Stimulated activated CD8-positive, alpha-beta memory T cell treated with anti-CD3 and anti-CD28 coated beads, Interleukin-4, amount 100 ng/mL, for 48 hours (primary cell): ENCODE data around the gene SARM1.
"Not testable (repeated sequence)": the region's sequence is repeated elsewhere in the genome, so short reads cannot be mapped to it uniquely, and the experiment has no call there.

Experiments used
- DNase-seq: peaks from one replicate; pipeline ENCODE4 v3.0.0-alpha.2; 2020

The SARM1 gene

DNA sequence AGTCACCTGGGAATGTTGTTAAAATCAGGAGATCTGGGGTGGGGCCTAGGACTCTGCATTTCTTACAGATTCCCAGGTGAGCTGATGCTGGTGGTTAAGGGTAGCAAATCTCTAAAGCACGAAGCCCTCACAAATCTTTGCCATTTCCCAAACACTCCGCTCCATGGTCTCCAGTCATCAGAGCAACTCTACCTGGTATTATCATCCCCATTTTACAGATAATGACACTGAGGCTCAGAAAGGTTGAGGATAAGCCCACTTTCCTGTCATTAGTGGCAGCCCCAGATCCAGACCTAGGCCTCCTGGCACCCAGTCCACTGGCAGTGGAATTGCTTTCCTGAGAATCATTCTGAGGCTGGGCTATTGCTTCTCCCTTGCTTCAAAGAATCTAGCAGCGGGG is 25.8 kb downstream of the SARM1 start:
- DNase-seq, result no peak

DNA sequence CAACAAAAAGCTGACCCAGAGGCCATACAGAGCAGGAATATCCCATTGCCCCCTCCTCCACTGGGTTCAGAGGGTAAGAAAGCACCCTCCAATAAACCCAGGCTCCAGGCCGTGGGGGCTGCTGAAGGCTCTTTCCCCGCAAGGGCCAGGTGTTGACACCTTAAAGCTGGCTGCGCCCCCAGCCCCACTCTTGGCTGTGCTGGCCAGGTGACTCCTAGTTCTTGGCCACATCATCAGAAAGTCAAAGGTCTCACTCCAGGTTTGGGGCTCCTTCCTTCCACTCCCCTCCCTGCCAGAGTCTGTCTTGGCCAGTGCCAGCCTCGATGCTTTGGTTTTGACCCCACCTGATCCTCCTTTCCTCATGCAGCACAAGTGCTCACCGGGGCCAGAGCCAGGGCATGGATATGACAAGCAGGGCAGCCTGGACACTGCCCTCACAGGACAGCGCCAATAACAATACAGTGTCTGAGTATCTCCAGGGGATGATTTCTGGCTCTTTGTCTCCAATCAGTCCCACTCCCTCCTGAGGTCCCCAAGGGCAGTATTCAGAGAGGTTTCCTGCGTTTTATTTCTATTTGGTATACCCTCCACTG is 26.3 kb downstream of the SARM1 start:
- no peak for DNase-seq

DNA sequence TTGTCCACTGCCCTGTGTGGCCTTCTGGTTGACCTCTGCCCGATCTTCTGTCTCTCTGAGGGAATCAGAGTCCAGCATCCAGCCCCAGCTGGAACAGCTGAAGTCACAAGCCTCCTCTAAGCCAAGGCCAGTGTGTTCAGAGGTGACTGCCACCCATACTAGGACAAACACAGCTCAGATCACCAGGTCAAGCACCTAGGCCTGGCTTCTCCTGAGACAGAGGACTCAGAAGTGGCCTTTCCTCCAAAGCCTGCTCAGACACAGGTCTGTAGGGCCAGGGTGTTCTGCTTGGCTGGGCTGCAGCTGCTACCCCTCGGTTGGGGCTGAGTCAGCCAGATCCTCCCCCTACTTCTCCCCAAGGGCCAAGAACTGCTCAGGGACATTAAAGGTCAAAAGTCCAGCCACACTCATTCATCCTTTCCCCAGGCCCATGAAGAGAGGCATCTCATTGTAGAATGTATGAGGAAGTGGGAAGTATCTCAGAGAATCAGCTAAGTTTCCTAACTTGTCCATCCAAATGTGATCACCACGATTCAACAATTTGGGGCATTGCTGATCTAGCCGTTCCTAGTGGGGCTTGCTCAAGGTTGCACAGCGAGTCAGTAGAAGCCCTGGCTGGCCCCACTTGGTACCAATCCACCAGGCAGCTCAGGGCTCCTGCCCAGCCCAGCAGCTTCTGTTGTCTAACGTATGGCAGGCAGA is 26.9 kb downstream of the SARM1 start:
- DNase-seq, result no peak

DNA sequence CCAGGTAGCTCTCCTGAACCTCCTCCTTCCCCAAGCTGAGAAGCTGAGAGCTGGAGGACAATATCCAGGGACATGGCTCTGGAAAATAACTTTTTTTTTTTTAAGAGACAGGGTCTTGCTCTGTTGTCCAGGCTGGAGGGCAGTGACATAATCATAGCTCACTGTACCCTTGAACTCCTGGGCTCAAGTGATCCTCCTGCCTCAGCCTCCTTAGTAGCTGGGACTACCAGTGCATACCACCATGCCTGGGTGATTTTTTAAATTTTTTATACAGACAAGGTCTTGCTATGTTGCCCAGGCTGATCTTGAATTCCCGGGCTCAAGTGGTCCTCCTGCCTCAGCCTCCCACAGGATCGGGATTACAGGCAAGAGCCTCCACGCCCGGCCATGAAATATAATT is 28.3 kb downstream of the SARM1 start:
- no peak for DNase-seq

DNA sequence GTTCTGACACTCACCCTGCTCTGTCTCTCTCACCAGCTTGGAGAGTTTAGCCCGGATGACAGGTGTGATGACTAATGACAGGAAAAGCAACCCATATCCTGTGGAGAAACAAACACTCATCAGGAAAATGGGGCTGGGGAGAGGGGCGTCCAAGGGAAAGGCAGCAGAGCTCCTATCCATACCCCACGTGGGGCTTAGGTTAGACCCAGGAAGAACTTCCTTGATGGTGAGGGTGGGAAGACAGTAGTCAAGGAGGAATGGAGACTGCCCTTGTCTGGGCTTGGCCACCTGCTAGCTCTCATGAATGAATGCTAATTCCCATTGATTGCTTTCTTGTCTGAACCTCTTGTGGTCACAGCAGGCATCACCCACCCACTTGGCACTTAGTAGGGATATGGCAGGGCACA is 30.7 kb downstream of the SARM1 start:
- no peak for DNase-seq

DNA sequence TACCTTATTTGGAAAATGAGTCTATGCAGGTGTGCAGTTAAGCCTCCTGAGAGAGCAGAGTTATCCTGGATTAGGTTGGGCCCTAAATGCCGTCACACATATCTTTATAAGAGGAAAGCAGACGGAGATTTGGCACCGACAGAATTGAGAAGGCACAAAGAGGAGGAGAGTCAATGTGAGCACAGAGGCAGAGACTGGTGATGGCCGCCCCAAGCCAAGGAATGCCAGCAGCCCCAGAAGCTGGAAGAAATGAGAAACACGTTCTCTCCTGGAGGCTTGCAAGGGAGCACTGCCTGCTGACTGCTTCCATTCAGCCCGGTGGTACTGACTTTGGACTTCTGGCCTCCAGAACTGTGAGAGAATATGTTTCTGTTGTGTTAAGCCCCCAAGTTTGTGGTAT is 31.4 kb downstream of the SARM1 start:
- DNase-seq, result no peak

DNA sequence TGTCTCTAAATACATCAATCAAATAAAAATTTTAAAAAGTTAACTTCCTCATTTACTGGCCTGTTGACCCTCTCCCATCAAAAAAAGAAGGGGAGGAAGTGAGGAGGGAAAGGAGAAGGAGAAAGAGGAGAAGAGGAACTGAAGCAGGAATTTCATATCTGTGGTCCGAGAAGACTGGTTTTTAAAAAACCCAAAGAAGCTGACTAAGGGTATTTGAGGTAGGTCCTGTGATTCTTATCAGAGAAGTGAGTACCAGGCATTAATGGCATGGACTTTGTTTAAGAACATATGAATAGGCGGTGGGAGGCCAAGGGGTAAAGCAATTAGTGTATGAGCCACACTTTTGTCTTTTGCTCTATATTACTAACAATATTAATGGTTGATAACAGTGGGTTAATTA is 32.5 kb downstream of the SARM1 start:
- no peak for DNase-seq

DNA sequence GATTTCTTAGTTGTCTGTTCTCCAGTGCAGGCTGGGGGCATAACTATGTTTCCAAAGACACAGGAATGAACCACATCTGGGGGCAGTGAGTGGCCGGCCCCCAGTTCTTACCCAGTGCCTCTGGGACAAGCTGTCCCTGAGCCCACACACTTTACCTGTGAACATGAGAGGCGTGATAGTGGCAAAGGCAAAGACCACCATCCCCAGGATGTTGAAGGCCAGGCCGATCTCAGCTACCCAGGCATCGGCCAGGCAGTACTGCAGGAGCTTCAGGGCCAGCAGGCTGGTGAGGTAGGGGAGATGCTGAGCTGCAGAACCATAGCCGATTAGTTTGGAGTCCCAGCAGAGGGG is 32.9 kb downstream of the SARM1 start:
- no peak for DNase-seq

DNA sequence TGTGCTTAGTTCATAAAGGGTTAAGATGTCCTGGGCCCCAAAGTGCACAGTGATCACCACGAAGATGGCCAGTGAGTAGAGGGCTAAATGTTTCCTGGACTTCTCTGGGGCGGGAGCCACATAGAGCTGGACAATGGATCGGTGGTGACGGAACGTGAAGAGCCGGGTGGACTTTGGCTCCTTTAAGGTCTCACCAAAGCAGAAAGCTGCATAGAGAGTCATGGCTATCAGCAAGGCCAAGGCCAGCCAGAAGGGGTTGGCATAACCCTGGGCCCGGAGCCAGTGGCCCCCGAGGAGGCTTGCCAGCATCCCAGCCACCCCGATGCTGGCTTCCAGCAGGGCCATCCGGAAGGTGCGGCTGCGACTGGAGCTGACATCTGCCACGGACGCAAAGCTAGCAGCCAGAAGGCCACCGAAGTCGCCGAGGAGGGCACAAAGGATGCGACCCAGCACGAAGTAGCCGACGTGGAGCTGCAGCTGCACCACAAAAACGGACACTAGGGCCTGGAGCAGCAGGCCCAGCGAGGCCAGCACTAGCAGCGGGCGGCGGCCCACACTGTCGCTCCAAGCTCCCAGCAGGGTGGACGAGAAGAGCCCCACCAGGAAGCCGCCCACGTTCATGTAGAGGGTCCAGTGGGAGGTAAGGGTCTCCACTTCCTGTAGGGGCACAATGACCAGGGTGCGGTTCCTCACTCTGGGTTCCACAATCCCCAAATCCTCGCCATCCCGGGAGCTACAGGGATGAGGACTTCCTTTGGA is 33.5 kb downstream of the SARM1 start:
- DNase-seq, result no peak

DNA sequence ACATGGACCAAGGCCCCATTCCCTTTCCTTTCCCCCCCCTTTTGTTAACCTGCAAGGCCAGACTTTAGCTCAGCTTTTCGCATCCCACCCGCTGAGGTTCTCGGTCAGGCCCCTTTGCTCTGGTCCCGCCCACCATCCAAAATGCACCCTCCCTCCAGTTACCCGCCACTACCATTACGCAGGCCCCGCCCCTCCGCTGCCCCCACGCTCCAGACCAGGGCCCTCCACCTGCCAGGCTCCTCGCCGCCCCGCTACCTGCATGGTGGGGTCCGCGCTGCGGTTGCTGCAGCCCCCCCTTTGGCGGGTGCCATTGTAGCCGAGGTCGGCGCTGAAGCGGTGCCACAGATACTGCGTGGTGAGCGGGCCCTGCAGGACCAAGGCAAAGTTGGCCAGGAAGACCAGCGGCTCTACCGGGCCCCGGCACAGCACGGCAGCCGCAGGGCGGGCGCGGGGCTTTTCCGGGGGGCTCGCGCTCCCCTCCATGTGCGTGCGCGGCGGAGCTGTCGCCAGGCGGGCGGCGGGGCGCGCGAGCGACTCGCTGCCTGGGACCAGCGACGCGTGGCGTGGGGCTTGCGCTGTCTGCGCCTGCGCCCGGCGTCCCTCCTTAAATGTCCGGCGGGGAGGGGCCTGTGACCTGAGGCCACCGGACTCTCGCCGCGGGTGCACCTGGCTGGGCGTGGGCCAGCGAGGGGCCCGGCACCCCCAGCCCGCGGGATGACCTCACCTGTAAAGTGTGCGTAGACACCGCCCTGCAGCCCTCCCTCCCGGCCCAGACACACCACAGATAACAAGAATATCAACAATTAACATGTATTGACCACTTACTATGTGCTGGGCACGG is 34.4 kb downstream of the SARM1 start, which contains the start of gene SLC46A1:
Gene SLC46A1, minus strand, starts transcription at position 581 of the 841 bp plus-strand sequence. Its CDS starts 98 bp downstream, at position 483.
- DNase-seq, result peak; percentile 83

DNA sequence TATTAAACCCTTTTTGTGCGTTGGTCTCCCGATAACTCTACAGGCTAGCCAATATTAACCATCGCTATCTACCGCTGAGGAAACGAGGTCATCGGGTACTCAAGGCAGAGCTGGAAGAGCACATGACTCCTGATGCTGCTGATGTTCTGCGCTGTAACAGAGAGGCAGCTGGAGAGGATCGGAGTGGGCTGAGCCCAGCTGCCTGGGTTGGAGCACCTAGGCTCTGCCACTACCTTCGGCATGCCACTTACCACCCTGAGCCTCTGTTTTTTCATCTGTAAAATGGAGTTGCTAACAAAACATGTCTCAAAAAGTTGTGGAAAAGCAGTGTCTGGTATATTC is 35.0 kb downstream of the SARM1 start:
- no peak for DNase-seq

DNA sequence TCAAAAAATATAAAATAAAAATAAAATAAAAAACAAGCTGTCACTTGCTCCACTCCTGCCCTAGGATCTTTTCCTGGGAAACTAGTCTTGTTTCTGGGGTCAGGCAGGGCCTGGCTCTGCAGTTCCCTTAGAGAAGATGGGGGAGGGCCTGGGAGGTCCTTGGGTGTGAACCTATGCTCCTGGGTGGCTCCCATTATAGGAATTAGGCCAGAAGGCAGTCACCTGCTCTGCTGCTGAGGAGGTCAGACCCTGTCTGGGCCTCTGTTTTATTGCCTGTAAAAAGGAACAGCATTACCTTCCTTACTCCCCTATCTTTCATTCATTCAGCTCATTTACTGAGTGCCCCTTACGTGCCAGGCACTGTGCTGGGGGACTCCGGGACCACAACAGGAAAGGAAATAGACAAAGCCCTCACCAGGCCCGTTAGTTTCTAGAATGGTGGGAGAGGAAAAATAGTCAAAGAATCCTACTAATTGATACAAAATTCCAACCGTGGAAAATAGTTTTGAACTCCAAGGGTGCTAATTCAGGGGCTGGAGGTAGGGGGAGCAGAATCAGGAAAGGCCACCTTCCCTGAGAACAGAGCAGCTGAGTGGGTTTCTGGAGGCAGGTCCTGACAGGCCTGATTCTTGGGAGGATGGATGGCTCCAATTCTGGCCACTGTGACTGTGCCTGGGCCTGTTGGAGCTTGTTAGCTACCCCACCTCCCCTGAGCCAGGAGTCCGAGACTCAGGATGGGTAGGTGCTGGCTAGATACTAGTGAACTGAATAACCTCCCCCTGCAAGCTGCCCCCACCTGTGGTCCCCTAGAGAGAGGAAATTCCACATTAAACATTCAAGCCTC is 35.9 kb downstream of the SARM1 start:
- no peak for DNase-seq

DNA sequence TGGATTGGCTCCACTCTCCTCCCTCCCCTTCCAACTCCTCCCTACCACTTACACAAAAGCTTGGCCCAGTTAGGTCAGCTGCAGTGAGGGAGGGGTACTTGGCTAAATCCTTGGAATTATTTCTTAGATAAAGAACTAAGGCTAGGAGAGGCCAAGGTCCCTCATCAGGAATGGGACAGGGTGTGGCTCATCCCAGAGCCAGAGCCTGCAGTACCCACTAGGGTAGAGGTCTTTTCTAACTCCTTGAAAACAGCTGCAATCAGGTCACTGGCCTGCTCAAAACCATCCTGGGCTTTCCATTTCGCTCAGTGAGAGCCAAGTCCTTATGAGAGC is 36.4 kb downstream of the SARM1 start:
- DNase-seq, result no peak

DNA sequence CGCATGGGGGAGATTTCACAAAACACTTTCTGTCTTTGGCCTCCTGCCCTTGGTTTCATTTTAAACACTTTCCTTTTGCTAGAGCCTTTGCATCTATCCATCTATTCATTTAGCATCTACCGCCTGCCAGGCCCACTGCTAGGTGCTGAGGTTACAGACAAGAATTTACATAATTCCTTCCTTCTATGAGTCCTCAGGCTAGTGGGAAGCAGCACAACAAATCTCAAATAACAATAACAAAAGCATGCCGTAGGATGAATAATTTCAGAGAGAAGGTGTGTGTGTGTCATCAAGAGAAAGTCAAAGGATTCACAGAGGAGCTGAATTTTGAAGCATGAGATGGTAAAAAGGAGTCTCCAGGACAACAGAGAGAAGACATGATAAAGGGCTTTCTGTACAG is 40.6 kb downstream of the SARM1 start:
- no peak for DNase-seq

DNA sequence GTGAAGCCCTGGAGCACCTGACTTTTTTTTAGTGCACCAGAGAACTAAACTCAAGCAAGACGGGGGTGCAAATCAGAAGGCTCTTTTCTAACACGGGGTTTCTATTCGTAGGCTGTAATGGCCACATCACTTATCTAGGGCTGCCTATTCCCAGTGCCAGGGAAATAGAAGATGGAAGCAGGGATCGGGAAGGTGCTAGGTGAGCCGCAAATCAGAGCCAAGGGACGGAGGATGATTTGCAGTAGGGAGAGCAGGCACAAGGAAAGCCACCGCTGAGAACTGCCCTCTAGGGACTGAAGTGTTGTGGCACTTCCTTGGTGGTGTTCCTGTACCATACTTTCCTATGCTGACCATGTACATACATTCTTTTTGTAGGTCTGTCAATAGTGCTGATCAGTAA is 42.3 kb downstream of the SARM1 start:
- no peak for DNase-seq

DNA sequence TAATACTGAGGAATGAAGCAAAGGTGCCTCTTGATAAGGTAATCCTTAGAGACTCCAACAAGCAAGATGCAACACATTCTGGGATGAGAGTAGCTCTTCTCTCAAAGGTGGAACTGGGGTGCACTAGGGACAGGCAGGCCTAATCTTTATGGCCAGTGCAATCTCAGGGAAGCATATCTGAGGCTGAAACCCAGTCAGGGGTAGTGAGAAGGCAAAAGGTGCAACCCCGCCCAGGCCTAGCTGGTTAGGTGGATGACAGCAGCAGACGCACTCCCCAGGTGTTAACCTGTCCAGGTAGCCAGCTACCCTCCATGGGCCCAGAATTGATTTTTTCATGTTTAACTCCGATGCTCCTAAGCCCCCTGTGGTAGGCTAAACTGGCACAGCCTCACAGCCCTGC is 44.4 kb downstream of the SARM1 start:
- no peak for DNase-seq

DNA sequence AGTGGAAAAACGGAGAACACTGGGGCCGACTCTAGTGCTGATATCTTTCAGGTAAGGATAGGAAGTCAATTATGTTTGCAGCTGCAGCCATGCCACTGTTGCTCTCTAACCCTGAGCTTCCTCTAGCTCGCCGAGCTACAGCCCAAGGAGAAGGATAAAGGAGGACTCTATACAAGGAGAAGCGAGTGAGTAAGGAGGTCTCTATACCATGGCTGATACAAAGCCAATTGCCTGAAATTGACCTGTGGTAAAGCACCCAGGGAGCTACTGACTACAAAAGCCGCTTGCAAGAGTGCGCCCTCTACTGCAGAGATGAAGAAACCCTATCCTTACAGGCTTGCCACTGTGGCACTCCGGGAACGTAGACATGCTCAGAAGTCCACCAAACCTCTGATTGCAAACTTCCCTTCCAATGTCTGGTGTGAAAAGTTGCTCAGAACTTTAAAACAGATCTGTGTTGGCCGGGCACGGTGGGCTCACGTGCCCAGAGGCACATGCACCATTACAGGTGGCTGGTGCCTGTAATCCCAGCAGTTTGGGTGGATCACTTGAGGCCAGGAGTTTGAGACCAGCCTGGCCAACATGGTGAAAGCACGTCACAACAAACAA is 45.3 kb downstream of the SARM1 start:
- DNase-seq, result peak; percentile 65

DNA sequence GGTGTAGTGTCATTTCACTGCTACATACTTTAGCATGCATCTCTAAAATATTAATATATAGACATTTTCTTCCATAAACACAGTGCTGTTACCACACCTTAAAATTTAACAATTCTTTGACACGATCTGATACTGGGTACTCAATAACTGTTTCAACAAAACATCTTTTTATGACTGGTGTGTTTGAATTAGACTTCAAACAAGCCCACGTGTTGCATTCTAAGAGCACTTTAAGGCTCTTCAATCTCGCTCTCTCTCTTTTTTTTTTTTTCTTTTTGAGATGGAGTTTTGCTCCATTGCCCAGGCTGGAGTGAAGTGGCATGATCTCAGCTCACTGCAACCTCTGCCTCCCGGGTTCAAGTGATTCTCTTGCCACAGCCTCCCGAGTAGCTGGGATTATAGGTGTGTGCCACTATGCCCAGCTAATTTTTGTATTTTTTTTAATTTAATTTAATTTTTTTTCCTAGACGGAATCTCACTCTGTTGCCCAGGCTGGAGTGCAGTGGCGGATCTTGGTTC is 50.4 kb downstream of the SARM1 start:
- DNase-seq, result no peak

DNA sequence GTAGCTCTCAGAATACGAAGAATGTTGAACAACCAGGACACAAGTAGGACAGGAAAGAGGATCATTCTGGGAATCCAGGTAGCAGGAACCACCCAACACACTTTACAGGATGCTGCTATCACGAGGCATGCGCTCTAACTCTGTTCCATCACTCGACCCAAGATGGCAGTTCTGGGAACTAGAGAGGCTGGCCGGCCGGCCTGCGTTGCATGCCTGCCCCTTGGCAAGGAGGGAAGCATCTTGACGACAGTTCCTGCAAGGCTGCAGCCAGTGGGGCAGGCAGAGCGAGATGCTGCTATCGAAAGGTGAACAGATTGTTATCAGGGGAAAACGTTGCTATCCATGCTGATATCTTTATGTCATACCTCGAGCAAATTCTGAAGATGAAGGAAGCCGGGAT is 53.7 kb downstream of the SARM1 start:
- DNase-seq, result no peak

DNA sequence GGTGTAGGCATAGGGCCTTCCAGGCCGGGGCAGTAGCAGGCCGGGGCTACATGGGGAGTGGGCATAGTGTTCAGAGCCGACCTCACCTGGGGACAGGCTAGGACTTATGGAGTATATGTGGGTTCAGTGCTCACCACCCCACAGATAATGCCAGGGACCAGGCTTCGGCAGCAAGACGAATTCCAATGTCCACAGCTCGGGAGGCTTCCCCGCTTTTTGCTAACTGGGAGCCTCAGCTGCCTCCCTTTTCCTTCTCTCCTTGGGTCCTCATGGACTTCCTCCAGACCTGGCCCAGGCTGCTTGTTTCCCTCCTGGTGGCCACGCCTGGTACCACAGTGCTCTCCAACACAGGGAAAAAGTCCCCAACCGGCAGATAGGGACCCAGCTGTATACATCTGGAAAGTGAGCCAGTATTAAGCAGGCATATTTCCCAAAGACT is 54.6 kb downstream of the SARM1 start:
- no peak for DNase-seq

DNA sequence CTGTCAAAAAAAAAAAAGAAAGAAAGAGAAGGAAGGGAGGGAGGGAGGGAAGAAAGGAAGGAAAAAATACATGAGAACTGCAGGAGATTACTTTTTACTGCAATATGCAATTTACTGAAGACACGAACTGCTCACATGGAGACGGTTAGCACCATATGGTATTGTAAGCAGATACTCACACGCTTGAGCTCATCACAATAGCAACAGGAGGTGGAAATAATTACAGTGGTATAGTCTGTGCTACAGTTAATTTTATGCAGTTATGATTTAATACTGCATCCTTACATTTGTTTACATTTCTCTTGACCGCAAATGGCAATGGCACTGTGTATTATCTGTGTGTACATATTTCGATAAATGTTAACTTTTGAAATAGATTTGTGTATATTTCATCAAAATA is 55.9 kb downstream of the SARM1 start:
- DNase-seq, result no peak

DNA sequence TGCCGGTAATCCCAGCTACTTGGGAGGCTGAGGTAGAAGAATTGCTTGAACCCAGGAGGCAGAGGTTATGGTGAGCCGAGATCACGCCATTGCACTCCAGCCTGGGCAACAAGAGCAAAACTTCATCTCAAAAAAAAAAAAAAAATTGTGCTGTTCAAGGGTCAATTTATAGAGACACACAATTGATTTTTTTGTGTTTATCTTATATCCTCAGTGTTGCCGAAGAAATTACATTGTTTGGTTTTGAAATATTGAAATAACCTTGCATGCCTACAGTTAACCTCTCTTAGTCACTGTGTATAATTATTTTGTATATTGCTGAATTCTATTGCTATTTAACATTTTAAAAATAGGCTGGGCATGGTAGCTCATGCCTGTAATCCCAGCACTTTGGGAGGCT is 56.5 kb downstream of the SARM1 start:
- DNase-seq, result not testable (repeated sequence)
